PFSK-1 (cell line): Measurements from ENCODE around the gene BMF.

Source experiments
- FOXP2 ChIP-seq: optimal IDR thresholded peaks from 2 replicates; pipeline ENCODE3; 2011; ENCODE audit warnings: borderline replicate concordance, control low read depth, inconsistent platforms; ENCODE audit not compliant: insufficient read depth; ENCODE audit errors: extremely low read length, extremely low read depth
- POLR2AphosphoS5 ChIP-seq: IDR thresholded peaks from 2 replicates; pipeline ENCODE4 v1.6.1; 2012; ENCODE audit warnings: low read depth, mild to moderate bottlenecking, control low read depth, low read length, moderate library complexity
- SIN3A ChIP-seq: IDR thresholded peaks from 2 replicates; pipeline ENCODE4 v1.6.1; 2012; ENCODE audit warnings: mild to moderate bottlenecking, low read length, moderate library complexity, borderline replicate concordance; ENCODE audit not compliant: insufficient read depth
- TAF1 ChIP-seq: IDR thresholded peaks from 2 replicates; pipeline ENCODE4 v1.6.1; 2012; ENCODE audit warnings: low read length, control low read depth, borderline replicate concordance; ENCODE audit not compliant: insufficient read depth
- TF ChIP-seq, protein P1 (sequence below), 2 experiments: IDR thresholded peaks; 2 replicates each; pipeline versions ENCODE4 v1.6.1 to v1.8.0; 2011 to 2012; ENCODE audit warnings: low read depth in 2 of 2, low read length in 2 of 2, control low read depth in 1 of 2, inconsistent platforms in 1 of 2, mild to moderate bottlenecking in 1 of 2, moderate library complexity in 1 of 2; ENCODE audit not compliant: insufficient read depth in 1 of 2

Gene BMF

DNA sequence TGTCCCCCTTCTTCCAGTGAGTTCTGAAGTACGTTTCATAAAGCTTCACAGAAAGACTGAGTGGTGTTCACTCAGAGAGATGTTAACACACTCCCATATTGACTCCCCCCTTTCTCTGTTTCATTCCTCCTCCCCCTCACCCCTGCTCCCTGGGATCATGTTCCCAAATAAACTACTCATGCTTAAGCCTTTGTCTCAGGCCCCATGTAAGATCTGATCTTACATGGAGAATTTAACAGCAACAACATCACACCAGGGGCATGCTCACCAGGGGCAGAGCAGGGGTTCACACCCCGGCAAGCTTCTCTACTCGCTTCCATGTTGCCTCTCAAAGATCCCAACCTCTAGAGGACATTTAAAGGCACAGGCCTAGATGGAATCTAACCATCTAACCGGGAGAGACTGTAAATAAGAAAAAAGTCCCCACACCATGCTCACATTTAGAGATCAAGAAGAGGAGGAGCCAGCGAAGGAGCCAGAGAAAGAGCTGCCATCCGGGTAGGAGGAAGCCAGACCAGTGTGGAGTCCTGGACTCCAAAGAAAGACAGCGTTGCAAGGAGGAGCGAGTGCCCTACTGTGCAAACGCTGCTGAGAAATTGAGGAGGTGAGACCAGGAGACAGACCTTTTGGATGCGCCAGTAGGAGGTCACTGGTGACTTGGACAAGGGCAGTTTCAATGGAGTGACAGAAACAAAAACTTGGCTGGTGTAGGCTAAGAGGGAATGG lies 48.3 kb downstream of the BMF start:
- TF ChIP-seq TAF1 (no peak), SIN3A (no peak), POLR2AphosphoS5 (no peak), FOXP2 (no peak)
- TF ChIP-seq, protein P1, sequence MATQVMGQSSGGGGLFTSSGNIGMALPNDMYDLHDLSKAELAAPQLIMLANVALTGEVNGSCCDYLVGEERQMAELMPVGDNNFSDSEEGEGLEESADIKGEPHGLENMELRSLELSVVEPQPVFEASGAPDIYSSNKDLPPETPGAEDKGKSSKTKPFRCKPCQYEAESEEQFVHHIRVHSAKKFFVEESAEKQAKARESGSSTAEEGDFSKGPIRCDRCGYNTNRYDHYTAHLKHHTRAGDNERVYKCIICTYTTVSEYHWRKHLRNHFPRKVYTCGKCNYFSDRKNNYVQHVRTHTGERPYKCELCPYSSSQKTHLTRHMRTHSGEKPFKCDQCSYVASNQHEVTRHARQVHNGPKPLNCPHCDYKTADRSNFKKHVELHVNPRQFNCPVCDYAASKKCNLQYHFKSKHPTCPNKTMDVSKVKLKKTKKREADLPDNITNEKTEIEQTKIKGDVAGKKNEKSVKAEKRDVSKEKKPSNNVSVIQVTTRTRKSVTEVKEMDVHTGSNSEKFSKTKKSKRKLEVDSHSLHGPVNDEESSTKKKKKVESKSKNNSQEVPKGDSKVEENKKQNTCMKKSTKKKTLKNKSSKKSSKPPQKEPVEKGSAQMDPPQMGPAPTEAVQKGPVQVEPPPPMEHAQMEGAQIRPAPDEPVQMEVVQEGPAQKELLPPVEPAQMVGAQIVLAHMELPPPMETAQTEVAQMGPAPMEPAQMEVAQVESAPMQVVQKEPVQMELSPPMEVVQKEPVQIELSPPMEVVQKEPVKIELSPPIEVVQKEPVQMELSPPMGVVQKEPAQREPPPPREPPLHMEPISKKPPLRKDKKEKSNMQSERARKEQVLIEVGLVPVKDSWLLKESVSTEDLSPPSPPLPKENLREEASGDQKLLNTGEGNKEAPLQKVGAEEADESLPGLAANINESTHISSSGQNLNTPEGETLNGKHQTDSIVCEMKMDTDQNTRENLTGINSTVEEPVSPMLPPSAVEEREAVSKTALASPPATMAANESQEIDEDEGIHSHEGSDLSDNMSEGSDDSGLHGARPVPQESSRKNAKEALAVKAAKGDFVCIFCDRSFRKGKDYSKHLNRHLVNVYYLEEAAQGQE (IDR thresholded peaks at IDR 0.05; ENCODE audit: insufficient read depth in 1 of 2, low read depth in 2 of 2, low read length in 2 of 2) = no peak

DNA sequence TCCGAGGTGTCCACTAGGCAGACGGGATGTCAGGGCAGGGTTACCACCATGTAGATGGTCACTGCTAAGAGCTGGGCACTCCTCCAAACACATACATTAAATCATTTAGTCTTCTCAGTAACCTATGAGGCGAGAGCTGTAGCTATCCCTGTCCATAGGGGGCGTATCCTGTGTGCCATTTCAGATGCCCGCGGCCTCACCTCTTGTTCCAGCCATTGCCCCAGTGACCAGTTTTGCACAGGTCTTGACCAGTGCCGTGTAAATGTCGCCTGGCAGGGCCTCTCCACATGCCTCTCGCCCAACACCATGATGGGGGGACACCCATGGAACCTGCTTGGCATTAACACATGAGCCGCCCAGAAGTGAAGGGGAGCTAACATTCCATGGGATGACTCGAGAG lies 48.9 kb downstream of the BMF start:
- TF ChIP-seq FOXP2 (no peak), SIN3A (no peak), TAF1 (no peak), POLR2AphosphoS5 (no peak)
- TF ChIP-seq, protein P1 (IDR thresholded peaks at IDR 0.05; ENCODE audit: insufficient read depth in 1 of 2, low read depth in 2 of 2, low read length in 2 of 2) = no peak

DNA sequence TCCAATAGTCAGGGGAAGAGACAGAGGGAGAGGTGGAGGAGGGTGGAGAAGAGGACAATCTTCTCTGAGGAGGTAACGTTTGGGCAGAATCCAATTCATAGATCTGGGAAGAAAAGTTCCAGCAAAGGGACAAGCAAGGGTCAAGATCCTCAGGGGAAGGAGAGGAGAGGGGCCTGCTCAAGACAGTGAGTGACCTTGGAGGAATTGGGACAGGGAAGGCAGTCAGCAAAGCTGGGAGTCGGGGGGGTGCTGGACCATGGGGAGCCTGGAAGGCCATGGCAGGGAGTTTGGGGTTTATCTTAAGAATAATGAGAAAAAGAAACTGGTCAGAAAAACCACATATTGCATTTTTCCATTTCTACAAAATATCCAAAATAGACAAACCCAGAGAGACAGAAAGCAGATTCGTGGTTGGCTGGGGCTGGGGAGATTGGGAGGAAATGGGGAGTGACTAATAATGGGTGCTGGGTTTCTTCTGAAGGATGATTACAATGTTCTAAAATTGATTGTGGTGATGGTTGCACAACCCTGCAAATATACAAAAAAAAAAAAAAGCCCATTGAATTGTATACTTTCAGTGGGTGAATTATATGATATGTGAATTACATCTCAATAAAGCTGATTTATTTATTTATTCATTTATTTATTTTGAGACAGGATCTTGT lies 50.1 kb downstream of the BMF start:
- no peak for TF ChIP-seq FOXP2
- TF ChIP-seq TAF1 = no peak
- TF ChIP-seq SIN3A = no peak
- TF ChIP-seq POLR2AphosphoS5 = no peak
- TF ChIP-seq, protein P1 (IDR thresholded peaks at IDR 0.05; ENCODE audit: insufficient read depth in 1 of 2, low read depth in 2 of 2, low read length in 2 of 2) = no peak

DNA sequence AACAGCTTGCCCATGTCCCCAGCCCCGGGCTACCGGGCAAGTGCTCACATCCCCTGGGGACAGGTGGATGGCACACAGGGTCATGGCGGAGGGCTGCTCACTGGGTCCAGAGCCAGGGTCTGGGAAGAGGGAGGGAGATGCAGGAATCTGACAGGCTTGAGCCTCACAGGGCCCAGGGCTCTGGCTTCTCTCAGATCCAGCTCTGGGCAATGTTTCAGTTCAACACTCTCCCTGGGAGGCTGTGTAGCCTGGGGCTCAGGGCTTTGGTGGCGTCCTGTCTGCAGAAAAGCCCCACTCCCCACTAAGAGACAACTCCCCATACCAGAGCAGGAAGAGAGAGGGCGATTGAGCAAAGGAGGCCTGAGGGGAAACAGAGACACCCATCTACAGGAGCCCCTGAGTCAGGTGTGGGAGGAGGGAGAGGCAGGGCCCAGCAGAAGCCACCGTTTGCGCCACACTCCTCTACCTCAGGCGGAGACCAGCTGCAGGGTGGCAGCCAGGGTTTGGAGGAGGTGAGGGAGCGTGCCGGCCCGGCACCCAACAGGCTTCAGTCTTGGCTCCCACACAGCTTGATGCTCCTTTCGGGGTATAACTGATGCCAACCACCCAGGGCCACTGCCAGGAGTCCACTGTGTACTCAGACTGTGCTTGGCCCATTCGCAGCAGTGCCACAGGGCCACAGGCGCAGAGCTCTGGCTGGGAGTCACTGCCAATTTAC lies 52.9 kb downstream of the BMF start:
- TF ChIP-seq POLR2AphosphoS5 (no peak), FOXP2 (no peak), SIN3A (no peak), TAF1 (no peak)
- TF ChIP-seq, protein P1 (IDR thresholded peaks at IDR 0.05; ENCODE audit: insufficient read depth in 1 of 2, low read depth in 2 of 2, low read length in 2 of 2) = no peak
